Glomerular visceral epithelial cell (primary cell): ENCODE results near the gene WBP2.
"Not testable (repeated sequence)": the region's sequence is repeated elsewhere in the genome, so short reads cannot be mapped to it uniquely, and the experiment has no call there.

Source experiments
- DNase-seq: peaks from one replicate; pipeline ENCODE4 v3.0.0-alpha.2; 2016; ENCODE audit errors: extremely low spot score

The WBP2 gene

DNA sequence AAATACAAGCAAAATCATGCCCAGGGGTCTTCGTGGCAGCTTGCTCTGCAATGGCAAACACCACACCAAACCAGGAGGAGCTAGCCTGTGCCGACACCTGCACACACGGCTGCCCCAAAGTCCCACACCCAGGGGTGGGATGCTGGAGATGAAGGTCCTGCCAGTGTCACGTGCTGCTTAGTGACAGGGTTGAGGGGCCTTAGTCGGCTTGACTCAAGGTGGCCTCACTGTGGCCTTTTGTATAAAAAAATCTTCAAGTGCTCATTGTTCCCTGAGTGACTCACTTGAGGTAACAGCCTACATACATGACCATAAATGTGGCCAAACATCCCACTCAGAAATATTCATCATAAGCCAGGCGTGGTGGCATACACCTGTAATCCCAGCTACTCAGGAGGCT lies 34.3 kb upstream of the WBP2 start:
- DNase-seq = no peak

GRCh38 chr17:75888484-75888883 lies 33.3 kb upstream of the WBP2 start:
- DNase-seq = no peak

DNA sequence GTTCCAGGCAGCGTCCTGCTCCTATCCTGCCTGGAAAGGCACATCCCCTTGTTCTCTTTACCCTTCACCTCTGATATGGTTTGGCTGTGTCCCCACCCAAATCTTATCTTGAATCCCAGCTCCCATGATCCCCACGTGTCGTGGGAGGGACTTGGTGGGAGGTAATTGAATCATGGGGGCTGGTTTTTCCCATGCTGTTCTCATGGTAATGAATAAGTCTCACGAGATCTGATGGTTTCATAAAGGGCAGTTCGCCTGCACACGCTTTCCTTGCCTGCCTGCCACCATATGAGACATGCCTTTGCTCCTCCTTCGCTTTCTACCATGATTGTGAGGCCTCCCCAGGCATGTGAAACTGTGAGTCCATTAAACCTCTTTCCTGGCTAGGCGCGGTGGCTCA lies 30.7 kb upstream of the WBP2 start:
- DNase-seq = not testable (repeated sequence)

GRCh38 chr17:75885431-75885830 lies 30.3 kb upstream of the WBP2 start:
- no peak for DNase-seq

DNA sequence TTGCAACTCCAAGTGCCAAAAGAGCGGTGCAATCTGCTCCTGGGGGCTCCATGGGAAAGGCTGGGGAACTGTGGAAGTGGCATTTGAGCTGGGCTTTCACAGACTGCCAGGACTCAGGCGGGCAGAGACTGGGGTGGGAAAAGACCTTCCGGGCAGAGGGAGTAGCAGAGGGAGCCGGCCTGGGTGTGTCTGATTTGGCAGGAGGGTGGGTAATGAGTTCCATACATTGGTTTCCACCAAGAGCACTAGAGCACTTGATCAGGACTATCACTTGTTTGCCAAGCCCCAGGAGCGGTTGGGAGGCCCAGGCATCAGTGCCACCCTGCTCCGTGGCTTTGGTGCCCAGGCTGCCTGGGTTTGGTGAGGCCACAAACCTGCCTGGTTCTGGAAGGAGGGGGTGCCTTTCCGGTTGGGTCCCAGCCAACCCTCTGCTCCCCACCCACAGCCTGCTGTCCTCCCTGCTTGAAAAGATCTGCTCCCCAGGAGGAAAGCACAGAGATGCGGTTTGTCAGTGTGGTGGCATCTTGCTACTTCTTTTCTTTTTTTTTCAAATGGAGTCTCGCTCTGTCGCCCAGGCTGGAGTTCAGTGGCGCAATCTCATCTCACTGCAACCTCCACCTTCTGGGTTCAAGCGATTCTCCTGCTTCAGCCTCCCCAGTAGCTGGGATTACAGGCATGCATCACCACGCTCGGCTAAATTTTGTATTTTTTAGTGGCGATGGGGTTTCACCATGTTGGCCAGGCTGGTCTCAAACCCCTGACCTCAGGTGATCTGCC lies 26.7 kb upstream of the WBP2 start:
- DNase-seq = no peak

- DNase-seq = no peak
Measured at GRCh38 chr17:75880266-75880665, 25.1 kb upstream of the WBP2 start.

- peak; percentile 66 for DNase-seq
Measured at GRCh38 chr17:75878174-75878998, 23.3 kb upstream of the WBP2 start, which contains the start of gene TRIM47. TSS of gene TRIM47 (minus strand) at chr17:75878581. CDS start at chr17:75878548, 33 bp downstream.

DNA sequence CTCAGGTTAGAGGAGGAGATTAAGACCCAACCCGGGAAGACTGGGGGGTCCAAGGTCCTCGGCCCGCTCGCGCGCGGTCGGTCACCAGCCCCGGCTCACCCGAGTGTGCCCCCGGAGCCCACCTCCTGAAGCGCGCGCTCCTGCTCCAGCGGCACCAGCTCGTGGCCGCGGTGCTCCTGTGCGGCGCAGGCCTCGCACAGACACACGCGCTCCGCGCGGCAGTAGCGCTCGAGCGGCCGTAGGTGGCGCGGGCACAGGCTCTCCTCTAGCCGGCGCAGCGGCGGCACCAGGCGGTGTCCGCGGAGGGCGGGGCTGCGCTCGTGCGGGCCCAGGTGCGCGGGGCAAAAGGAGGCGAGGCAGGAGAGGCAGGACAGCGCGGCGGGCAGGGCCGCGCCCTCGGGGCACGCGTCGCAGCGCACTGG lies 22.6 kb upstream of the WBP2 start:
- peak; percentile 73 for DNase-seq

GRCh38 chr17:75876938-75877751 lies 22.0 kb upstream of the WBP2 start:
- peak; percentile 97 for DNase-seq

GRCh38 chr17:75876190-75876937 lies 21.2 kb upstream of the WBP2 start:
- peak; percentile 81 for DNase-seq

DNA sequence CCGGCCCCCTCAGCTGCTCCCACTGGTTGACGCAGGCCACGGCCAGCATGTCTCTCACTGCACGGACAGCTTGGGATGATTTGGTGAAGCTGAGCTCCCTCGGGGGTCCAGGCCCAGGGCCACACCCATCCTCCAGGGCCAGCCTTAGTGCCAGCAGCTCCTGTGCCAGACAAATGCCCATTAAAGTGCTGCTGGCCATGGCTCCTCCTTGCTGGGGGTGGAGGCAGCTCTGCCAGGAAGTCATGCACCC lies 20.7 kb upstream of the WBP2 start:
- DNase-seq = no peak

DNA sequence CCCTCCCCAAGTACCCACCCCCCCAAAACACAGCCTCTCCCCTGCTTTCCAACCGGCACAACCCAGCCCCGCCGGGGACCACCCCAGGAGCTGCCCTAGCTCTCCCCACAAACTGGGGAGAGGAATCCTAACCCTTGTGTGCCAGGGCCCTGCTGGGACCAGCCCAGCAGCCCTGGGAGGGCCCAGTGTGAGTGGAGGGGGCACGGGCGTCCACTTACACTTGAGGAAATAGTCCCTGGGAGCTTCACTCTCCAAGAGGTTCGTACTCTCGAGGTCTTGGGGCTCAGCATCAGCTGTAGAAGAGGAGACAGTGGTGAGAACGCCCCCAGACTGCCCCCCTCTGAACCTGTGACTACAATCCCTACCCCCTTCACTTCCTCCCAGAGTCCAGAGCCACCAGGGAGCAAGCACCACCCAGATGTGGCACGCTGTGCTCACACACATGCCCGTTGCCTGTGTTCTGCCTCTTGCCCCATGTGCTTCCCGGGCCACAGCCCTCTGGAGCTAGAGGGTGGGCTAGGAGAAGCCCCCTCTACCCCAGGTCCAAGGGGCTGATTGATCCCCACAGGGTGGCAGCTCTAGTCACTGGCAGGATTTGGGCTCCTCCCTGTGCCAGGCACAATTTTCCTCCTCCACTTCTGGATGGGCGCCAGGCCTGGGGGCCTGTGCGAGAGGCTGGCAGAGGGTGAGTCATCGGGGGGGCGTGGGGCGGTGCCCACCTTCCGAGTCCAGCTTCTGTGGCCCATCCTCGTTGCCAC lies 20.2 kb upstream of the WBP2 start:
- DNase-seq = no peak

DNA sequence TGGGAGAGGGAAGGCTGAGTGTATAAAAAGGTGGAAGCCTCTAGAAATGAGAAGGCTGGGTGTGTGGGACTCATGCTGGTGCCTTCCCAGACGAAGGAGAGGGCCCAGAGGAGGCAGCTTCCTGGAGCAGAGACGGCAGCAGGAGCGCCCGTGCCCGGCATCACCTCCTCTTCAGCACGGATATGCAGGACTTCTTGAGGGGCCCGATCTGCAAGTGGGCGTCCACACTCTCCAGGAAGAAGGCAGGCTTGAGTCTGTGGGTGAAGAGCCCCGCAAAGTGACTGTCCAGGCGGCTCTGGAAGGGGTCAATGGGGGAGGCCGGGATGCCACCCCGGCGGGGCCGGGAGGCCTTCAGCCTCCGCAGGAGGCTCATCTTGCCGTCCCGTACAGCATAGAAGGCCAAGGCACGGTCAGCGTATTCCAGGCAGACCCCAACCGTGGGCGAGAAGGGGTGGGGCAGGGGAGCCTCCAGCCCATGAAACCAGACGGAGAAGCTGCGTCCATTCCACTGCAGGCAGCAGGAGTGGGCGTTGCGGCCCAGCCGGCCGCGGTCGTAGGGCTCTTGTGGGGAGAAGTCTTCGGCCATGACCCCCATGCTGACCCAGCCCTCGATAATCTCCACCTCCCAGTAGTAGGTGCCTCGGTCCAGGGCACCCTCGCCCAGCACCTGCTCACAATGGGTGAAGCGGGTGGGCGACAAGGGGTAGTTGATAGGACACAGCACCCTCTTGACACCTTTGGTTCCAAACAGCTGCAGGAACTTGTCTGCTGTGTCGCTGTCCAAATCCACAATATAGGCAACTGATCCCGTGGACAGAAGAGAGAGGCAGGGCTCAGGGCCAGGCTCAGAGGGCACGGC lies 19.4 kb upstream of the WBP2 start:
- DNase-seq = no peak

GRCh38 chr17:75873587-75874322 lies 18.6 kb upstream of the WBP2 start:
- DNase-seq = no peak

GRCh38 chr17:75872434-75873351 lies 17.6 kb upstream of the WBP2 start:
- peak; percentile 79 for DNase-seq

DNA sequence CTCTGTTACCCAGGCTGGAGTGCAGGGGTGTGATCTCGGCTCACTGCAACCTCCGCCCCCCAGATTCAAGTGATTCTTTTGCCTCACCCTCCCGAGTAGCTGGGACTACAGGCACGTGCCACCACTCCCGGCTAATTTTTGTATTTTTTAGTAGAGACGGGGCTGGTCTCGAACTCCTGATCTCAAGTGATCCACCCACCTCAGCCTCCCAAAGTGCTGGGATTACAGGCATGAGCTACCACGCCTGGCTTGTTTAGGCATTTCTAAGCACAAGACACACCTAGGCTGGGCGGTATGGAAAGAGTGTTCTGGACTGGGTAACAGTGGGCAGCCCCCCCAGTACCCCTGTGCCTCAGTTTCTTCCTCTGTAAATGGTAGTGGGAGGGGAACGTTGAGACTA lies 15.1 kb upstream of the WBP2 start:
- DNase-seq = not testable (repeated sequence)

GRCh38 chr17:75869282-75870141 lies 14.4 kb upstream of the WBP2 start:
- DNase-seq = no peak
